ENCODE results near the gene CDT1.
"Not testable (repeated sequence)": the region's sequence is repeated elsewhere in the genome, so short reads cannot be mapped to it uniquely, and the experiment has no call there.

CDT1 gene

GRCh38 chr16:88768071-88768783, 35.4 kb upstream of the CDT1 start:
- no peak for DNase-seq (ENCODE audit: low read depth)

- DNase-seq (ENCODE audit: low read depth) = no peak
Observed at GRCh38 chr16:88769617-88770460, 33.8 kb upstream of the CDT1 start.

- no peak for DNase-seq (ENCODE audit: low read depth)
Observed at GRCh38 chr16:88770461-88771293, 32.9 kb upstream of the CDT1 start.

GRCh38 chr16:88771294-88771772, 32.3 kb upstream of the CDT1 start:
- no peak for DNase-seq (ENCODE audit: low read depth)

- not testable (repeated sequence) for DNase-seq (ENCODE audit: low read depth)
Observed at GRCh38 chr16:88771781-88772180, 31.8 kb upstream of the CDT1 start.

- no peak for DNase-seq (ENCODE audit: low read depth)
Observed at GRCh38 chr16:88772871-88773811, 30.4 kb upstream of the CDT1 start.

GRCh38 chr16:88773812-88774291, 29.7 kb upstream of the CDT1 start:
- no peak for DNase-seq (ENCODE audit: low read depth)

GRCh38 chr16:88774544-88775393, 28.8 kb upstream of the CDT1 start:
- no peak for DNase-seq (ENCODE audit: low read depth)

GRCh38 chr16:88775825-88776224, 27.8 kb upstream of the CDT1 start:
- DNase-seq (ENCODE audit: low read depth) = no peak

- DNase-seq (ENCODE audit: low read depth) = no peak
Observed at GRCh38 chr16:88777471-88778270, 25.9 kb upstream of the CDT1 start.

GRCh38 chr16:88778271-88778525, 25.4 kb upstream of the CDT1 start:
- DNase-seq (ENCODE audit: low read depth) = no peak

- no peak for DNase-seq (ENCODE audit: low read depth)
Observed at GRCh38 chr16:88778541-88779065, 25.0 kb upstream of the CDT1 start.

- no peak for DNase-seq (ENCODE audit: low read depth)
Observed at GRCh38 chr16:88779406-88780141, 24.0 kb upstream of the CDT1 start.

GRCh38 chr16:88780142-88781062, 23.2 kb upstream of the CDT1 start:
- no peak for DNase-seq (ENCODE audit: low read depth)

GRCh38 chr16:88781140-88782077, 22.2 kb upstream of the CDT1 start:
- peak; percentile 51 for DNase-seq (ENCODE audit: low read depth)

Data from T follicular helper cell (primary cell).